Neural progenitor cell (in vitro differentiated cells): ENCODE measurements around the gene LRP1B. TPM values are rescaled to one million over a fixed set of nuclear protein-coding genes. Genes with fewer than 3 reads are reported as not detected.
A peak's percentile ranks its signal among the peaks of the same experiment; 100 is the strongest.

Experiments used
- DNase-seq: peaks from one replicate; pipeline ENCODE4 v3.0.0-alpha.2; 2016; ENCODE audit warnings: low spot score
- H2AFZ ChIP-seq: fragments of 200-600 bp; sonication (generic); replicated peaks from 2 replicates; pipeline ENCODE4 v1.6.1; 2016; ENCODE audit warnings: antibody characterized with exemption
- H3F3A ChIP-seq: fragments of 200-600 bp; sonication (generic); 2 replicates; pipeline ENCODE4 v1.6.1; 2016; ENCODE audit warnings: antibody characterized with exemption, low read depth
- H3K27ac ChIP-seq: fragments of 200-600 bp; sonication (generic); 2 replicates; pipeline ENCODE4 v1.5.1; 2016; ENCODE audit warnings: mild to moderate bottlenecking
- H3K27me3 ChIP-seq: fragments of 200-600 bp; sonication (generic); 2 replicates; pipeline ENCODE4 v1.6.1; 2016; ENCODE audit warnings: mild to moderate bottlenecking, moderate library complexity
- H3K36me3 ChIP-seq: fragments of 200-600 bp; sonication (generic); 2 replicates; pipeline ENCODE4 v1.5.1; 2016
- H3K4me1 ChIP-seq: fragments of 200-600 bp; sonication (generic); 2 replicates; pipeline ENCODE4 v1.6.1; 2016; ENCODE audit warnings: mixed run types
- H3K4me2 ChIP-seq: fragments of 200-600 bp; sonication (generic); 2 replicates; pipeline ENCODE4 v1.6.1; 2016
- H3K4me3 ChIP-seq: fragments of 200-600 bp; sonication (generic); 2 replicates; pipeline ENCODE4 v1.5.1; 2016
- H3K79me2 ChIP-seq: fragments of 200-600 bp; sonication (generic); 2 replicates; pipeline ENCODE4 v1.6.1; 2016; ENCODE audit warnings: low read depth
- H3K9ac ChIP-seq: fragments of 200-600 bp; sonication (generic); 2 replicates; pipeline ENCODE4 v1.6.1; 2016
- H3K9me3 ChIP-seq: fragments of 200-600 bp; sonication (generic); 2 replicates; pipeline ENCODE4 v1.5.1; 2016; ENCODE audit warnings: low read depth
- H4K20me1 ChIP-seq: fragments of 200-600 bp; sonication (generic); 2 replicates; pipeline ENCODE4 v1.6.1; 2016; ENCODE audit warnings: low read depth
- H3K27ac Mint-ChIP-seq: 3 replicates; pipeline ENCODE4 v1.8.0; 2021; ENCODE audit warnings: mixed read lengths
- H3K27me3 Mint-ChIP-seq: 2 replicates; pipeline ENCODE4 v1.8.0; 2022; ENCODE audit warnings: low read depth, mild to moderate bottlenecking, inconsistent platforms, moderate library complexity, mixed read lengths; ENCODE audit not compliant: insufficient read depth
- H3K36me3 Mint-ChIP-seq: 3 replicates; pipeline ENCODE4 v1.8.0; 2021; ENCODE audit warnings: mixed read lengths
- H3K4me1 Mint-ChIP-seq: 3 replicates; pipeline ENCODE4 v1.8.0; 2021; ENCODE audit warnings: mixed read lengths
- H3K4me3 Mint-ChIP-seq: 3 replicates; pipeline ENCODE4 v1.8.0; 2021; ENCODE audit warnings: mild to moderate bottlenecking, moderate library complexity, mixed read lengths
- H3K9me3 Mint-ChIP-seq: 3 replicates; pipeline ENCODE4 v1.8.0; 2020; ENCODE audit warnings: mixed read lengths
- CTCF ChIP-seq: fragments of 200-600 bp; sonication (generic); IDR thresholded peaks from 2 replicates; pipeline ENCODE4 v1.5.1; 2017; ENCODE audit warnings: antibody characterized with exemption, mild to moderate bottlenecking
- EZH2 ChIP-seq: fragments of 200-600 bp; sonication (generic); IDR thresholded peaks from 2 replicates; pipeline ENCODE4 v1.6.1; 2017; ENCODE audit warnings: antibody characterized with exemption, mild to moderate bottlenecking, moderate library complexity
- EZH2phosphoT487 ChIP-seq: fragments of 200-600 bp; sonication (generic); IDR thresholded peaks from 2 replicates; pipeline ENCODE4 v1.6.1; 2017; ENCODE audit warnings: antibody characterized with exemption
- total RNA-seq: library from RNA; depleted of rRNA; stranded (reverse); fragments of >200 nt; gene quantifications from 2 replicates; pipeline ENCODE4 v1.2.3, GENCODE V29; 2015; ENCODE audit warnings: low replicate concordance

LRP1B gene
- total RNA-seq, 1 donor from 2014 or later, result not detected

GRCh38 chr2:140274891-140275290 lies 1855.9 kb downstream of the LRP1B start:
- Mint-ChIP-seq H3K27ac (no peak overlapping the region), H3K4me1 (no peaks in the 10 kb centered on the region), H3K4me3 (no peak overlapping the region), H3K9me3 (peaks cover 3% of the 10 kb centered on the region), H3K27me3 (no peaks in the 10 kb centered on the region), H3K36me3 (no peaks in the 10 kb centered on the region)
- no peaks in the 10 kb centered on the region for H3K79me2 ChIP-seq
- no peak overlapping the region for H3K9ac ChIP-seq
- peak overlapping the region; percentile 12 for H2AFZ ChIP-seq
- H3K27ac ChIP-seq, result no peak overlapping the region
- H3K27me3 ChIP-seq, result no peaks in the 10 kb centered on the region
- no peak overlapping the region for H3K4me3 ChIP-seq
- DNase-seq, result no peak
- no peaks in the 10 kb centered on the region for H3K4me1 ChIP-seq
- H3K4me2 ChIP-seq, result no peak overlapping the region
- no peaks in the 10 kb centered on the region for H3F3A ChIP-seq
- H3K36me3 ChIP-seq, result no peaks in the 10 kb centered on the region
- H3K9me3 ChIP-seq, result no peaks in the 10 kb centered on the region
- no peaks in the 10 kb centered on the region for H4K20me1 ChIP-seq
- no peak for TF ChIP-seq EZH2
- no peak for TF ChIP-seq EZH2phosphoT487
- no peak for TF ChIP-seq CTCF

GRCh38 chr2:140273958-140274357 lies 1856.9 kb downstream of the LRP1B start:
- no peak for DNase-seq
- Mint-ChIP-seq H3K4me3 (no peak overlapping the region), H3K36me3 (no peaks in the 10 kb centered on the region), H3K4me1 (no peaks in the 10 kb centered on the region), H3K9me3 (peaks cover 3% of the 10 kb centered on the region), H3K27me3 (no peaks in the 10 kb centered on the region), H3K27ac (no peak overlapping the region)
- TF ChIP-seq EZH2phosphoT487 (no peak), CTCF (no peak), EZH2 (no peak)
- no peak overlapping the region for H3K4me3 ChIP-seq
- no peaks in the 10 kb centered on the region for H3F3A ChIP-seq
- H2AFZ ChIP-seq, result no peak overlapping the region
- no peaks in the 10 kb centered on the region for H3K79me2 ChIP-seq
- no peak overlapping the region for H3K27ac ChIP-seq
- H3K9me3 ChIP-seq, result no peaks in the 10 kb centered on the region
- H3K36me3 ChIP-seq, result no peaks in the 10 kb centered on the region
- H3K4me1 ChIP-seq, result no peaks in the 10 kb centered on the region
- H4K20me1 ChIP-seq, result no peaks in the 10 kb centered on the region
- no peak overlapping the region for H3K4me2 ChIP-seq
- no peak overlapping the region for H3K9ac ChIP-seq
- H3K27me3 ChIP-seq, result no peaks in the 10 kb centered on the region

- Histone ChIP-seq H3K4me3 (no peak overlapping the region), H3K27me3 (no peaks in the 10 kb centered on the region), H3K4me2 (no peak overlapping the region), H3K27ac (no peak overlapping the region), H3K36me3 (no peaks in the 10 kb centered on the region), H3K79me2 (no peaks in the 10 kb centered on the region), H3K4me1 (no peaks in the 10 kb centered on the region), H2AFZ (no peak overlapping the region), H3K9me3 (no peaks in the 10 kb centered on the region), H3K9ac (no peak overlapping the region), H4K20me1 (no peaks in the 10 kb centered on the region), H3F3A (no peaks in the 10 kb centered on the region)
- H3K4me1 Mint-ChIP-seq, result no peaks in the 10 kb centered on the region
- H3K27ac Mint-ChIP-seq, result no peak overlapping the region
- TF ChIP-seq CTCF (no peak), EZH2phosphoT487 (no peak), EZH2 (no peak)
- H3K27me3 Mint-ChIP-seq, result no peaks in the 10 kb centered on the region
- no peak for DNase-seq
- peaks cover 3% of the 10 kb centered on the region for H3K9me3 Mint-ChIP-seq
- H3K36me3 Mint-ChIP-seq, result no peaks in the 10 kb centered on the region
- H3K4me3 Mint-ChIP-seq, result no peak overlapping the region
Observed at GRCh38 chr2:140273408-140273807, 1857.4 kb downstream of the LRP1B start.

- no peaks in the 10 kb centered on the region for H3K27me3 ChIP-seq
- no peaks in the 10 kb centered on the region for H3K4me1 ChIP-seq
- H3K36me3 ChIP-seq, result no peaks in the 10 kb centered on the region
- no peak overlapping the region for H3K4me2 ChIP-seq
- no peak overlapping the region for H3K4me3 ChIP-seq
- no peak overlapping the region for H3K27ac ChIP-seq
- H2AFZ ChIP-seq, result no peak overlapping the region
- no peaks in the 10 kb centered on the region for H4K20me1 ChIP-seq
- H3F3A ChIP-seq, result no peaks in the 10 kb centered on the region
- H3K9me3 Mint-ChIP-seq, result no peaks in the 10 kb centered on the region
- no peak overlapping the region for H3K4me3 Mint-ChIP-seq
- no peak overlapping the region for H3K9ac ChIP-seq
- no peaks in the 10 kb centered on the region for H3K4me1 Mint-ChIP-seq
- no peaks in the 10 kb centered on the region for H3K79me2 ChIP-seq
- no peaks in the 10 kb centered on the region for H3K9me3 ChIP-seq
- H3K27me3 Mint-ChIP-seq, result no peaks in the 10 kb centered on the region
- DNase-seq, result no peak
- H3K36me3 Mint-ChIP-seq, result no peaks in the 10 kb centered on the region
- H3K27ac Mint-ChIP-seq, result no peak overlapping the region
- TF ChIP-seq CTCF, result no peak
Observed at GRCh38 chr2:140270224-140270623, 1860.6 kb downstream of the LRP1B start.
